GM19035 (cell line): ENCODE measurements around the gene ZNF248.
A peak's percentile ranks its signal among the peaks of the same experiment; 100 is the strongest.

Source experiments
- ATAC-seq: cut with Tn5 transposase; IDR thresholded peaks from one replicate; pipeline ENCODE4 v1.9.1; 2021; ENCODE audit not compliant: unreplicated experiment

ZNF248 gene

GRCh38 chr10:37826806-37827205, 30.6 kb downstream of the ZNF248 start:
- no peak for ATAC-seq

- ATAC-seq, result no peak
Measured at GRCh38 chr10:37821237-37821636, 36.2 kb downstream of the ZNF248 start.

- ATAC-seq, result no peak
Measured at GRCh38 chr10:37819797-37820196, 37.6 kb downstream of the ZNF248 start.

- ATAC-seq, result no peak
Measured at GRCh38 chr10:37816290-37816689, 41.1 kb downstream of the ZNF248 start.

- ATAC-seq, result no peak
Measured at GRCh38 chr10:37813763-37814162, 43.6 kb downstream of the ZNF248 start.

- ATAC-seq, result no peak
Measured at GRCh38 chr10:37812290-37812689, 45.1 kb downstream of the ZNF248 start.

GRCh38 chr10:37803269-37803668, 54.1 kb downstream of the ZNF248 start:
- no peak for ATAC-seq

- no peak for ATAC-seq
Measured at GRCh38 chr10:37801557-37801956, 55.9 kb downstream of the ZNF248 start.

GRCh38 chr10:37794305-37794976, 63.0 kb downstream of the ZNF248 start:
- no peak for ATAC-seq

- ATAC-seq, result no peak
Measured at GRCh38 chr10:37789590-37789989, 67.8 kb downstream of the ZNF248 start.

- no peak for ATAC-seq
Measured at GRCh38 chr10:37784678-37785077, 72.7 kb downstream of the ZNF248 start.

GRCh38 chr10:37780536-37780935, 76.9 kb downstream of the ZNF248 start:
- no peak for ATAC-seq

GRCh38 chr10:37777056-37777455, 80.4 kb downstream of the ZNF248 start:
- ATAC-seq, result no peak

- ATAC-seq, result no peak
Measured at GRCh38 chr10:37775612-37776011, 81.8 kb downstream of the ZNF248 start.

GRCh38 chr10:37774351-37774750, 83.1 kb downstream of the ZNF248 start:
- no peak for ATAC-seq

GRCh38 chr10:37765216-37765615, 92.2 kb downstream of the ZNF248 start:
- ATAC-seq, result no peak

- no peak for ATAC-seq
Measured at GRCh38 chr10:37763132-37763531, 94.3 kb downstream of the ZNF248 start.

- no peak for ATAC-seq
Measured at GRCh38 chr10:37762287-37762686, 95.1 kb downstream of the ZNF248 start.

- ATAC-seq, result no peak
Measured at GRCh38 chr10:37760817-37761216, 96.6 kb downstream of the ZNF248 start.

GRCh38 chr10:37758074-37758473, 99.3 kb downstream of the ZNF248 start:
- ATAC-seq, result no peak

- ATAC-seq, result peak; percentile 65
Measured at GRCh38 chr10:37754538-37755323, 102.7 kb downstream of the ZNF248 start.

- no peak for ATAC-seq
Measured at GRCh38 chr10:37752334-37752875, 105.0 kb downstream of the ZNF248 start.
